Measurements from ENCODE around the gene MYEOV.

Gene MYEOV

GRCh38 chr11:69293819-69294505 is at the start of gene MYEOV:
Gene MYEOV, plus strand, starts transcription at chr11:69294155. Its CDS starts 1,200 bp downstream, at chr11:69295355.
- DNase-seq, result peak; percentile 27 to 36

- no peak for DNase-seq
Measured at GRCh38 chr11:69244266-69244665, 49.7 kb upstream of the MYEOV start.

- no peak for DNase-seq
Measured at GRCh38 chr11:69245041-69245440, 48.9 kb upstream of the MYEOV start.

- no peak for DNase-seq
Measured at GRCh38 chr11:69245491-69246345, 48.2 kb upstream of the MYEOV start.

GRCh38 chr11:69249311-69250185 is 44.4 kb upstream of the MYEOV start:
- DNase-seq, result no peak

GRCh38 chr11:69250186-69251056 is 43.5 kb upstream of the MYEOV start:
- no peak for DNase-seq

GRCh38 chr11:69251057-69251393 is 42.9 kb upstream of the MYEOV start:
- DNase-seq, result no peak

GRCh38 chr11:69251639-69252489 is 42.1 kb upstream of the MYEOV start:
- no peak for DNase-seq

GRCh38 chr11:69252490-69252837 is 41.5 kb upstream of the MYEOV start:
- DNase-seq, result no peak

GRCh38 chr11:69253028-69253427 is 40.9 kb upstream of the MYEOV start:
- no peak for DNase-seq

GRCh38 chr11:69257134-69257533 is 36.8 kb upstream of the MYEOV start:
- no peak for DNase-seq

- no peak for DNase-seq
Measured at GRCh38 chr11:69257838-69258658, 35.9 kb upstream of the MYEOV start.

- DNase-seq, result no peak
Measured at GRCh38 chr11:69259096-69259495, 34.9 kb upstream of the MYEOV start.

GRCh38 chr11:69260622-69261021 is 33.3 kb upstream of the MYEOV start:
- DNase-seq, result no peak

- no peak for DNase-seq
Measured at GRCh38 chr11:69261116-69261515, 32.8 kb upstream of the MYEOV start.

- DNase-seq, result no peak
Measured at GRCh38 chr11:69262918-69263735, 30.8 kb upstream of the MYEOV start.

- DNase-seq, result no peak
Measured at GRCh38 chr11:69263736-69264052, 30.3 kb upstream of the MYEOV start.

GRCh38 chr11:69264486-69264885 is 29.5 kb upstream of the MYEOV start:
- DNase-seq, result no peak

GRCh38 chr11:69265210-69265609 is 28.7 kb upstream of the MYEOV start:
- no peak for DNase-seq
